MCF 10A (cell line): ENCODE measurements around the gene NANP. TPM values are rescaled to one million over a fixed set of nuclear protein-coding genes. Genes with fewer than 3 reads are reported as not detected.

Experiments
- BruUV-seq: library from RNA; stranded (reverse); fragments of 400-500 nt; replicated peaks from 2 replicates; lab custom pipeline; 2021; lab: Mats Ljungman, UMichigan
- CTCF ChIA-PET: fragments of 300-600 bp; sonication (Branson Sonifier 250); formaldehyde crosslinking; extraction: SDS; loops from one replicate; lab custom pipeline; 2021; ENCODE audit warnings: antibody characterized with exemption, inconsistent platforms; lab: Yijun Ruan, JAX
- POLR2A ChIA-PET: fragments of 300-600, 350-650 bp; sonication (Branson Sonifier 250); formaldehyde crosslinking; extraction: SDS; loops from one replicate; lab custom pipeline; 2020; ENCODE audit warnings: antibody characterized with exemption, inconsistent platforms; lab: Yijun Ruan, JAX
- DNase-seq: peaks from one replicate; pipeline ENCODE4 v3.0.0-alpha.2; 2018; ENCODE audit not compliant: unreplicated experiment
- H3K27ac Mint-ChIP-seq: one replicate; pipeline ENCODE4 v1.8.0; 2022; ENCODE audit warnings: mild to moderate bottlenecking, low read depth, mixed read lengths; ENCODE audit not compliant: unreplicated experiment
- H3K27me3 Mint-ChIP-seq: one replicate; pipeline ENCODE4 v1.8.0; 2022; ENCODE audit warnings: mixed read lengths; ENCODE audit not compliant: insufficient read depth, unreplicated experiment
- H3K36me3 Mint-ChIP-seq: one replicate; pipeline ENCODE4 v1.8.0; 2022; ENCODE audit warnings: mild to moderate bottlenecking, moderate library complexity, mixed read lengths; ENCODE audit not compliant: insufficient read depth, unreplicated experiment
- H3K4me1 Mint-ChIP-seq: one replicate; pipeline ENCODE4 v1.8.0; 2022; ENCODE audit warnings: mixed read lengths; ENCODE audit not compliant: insufficient read depth, unreplicated experiment
- H3K4me3 Mint-ChIP-seq: one replicate; pipeline ENCODE4 v1.8.0; 2022; ENCODE audit warnings: mild to moderate bottlenecking, moderate library complexity, mixed read lengths; ENCODE audit not compliant: unreplicated experiment
- H3K9me3 Mint-ChIP-seq: one replicate; pipeline ENCODE4 v1.8.0; 2022; ENCODE audit warnings: mixed read lengths; ENCODE audit not compliant: unreplicated experiment
- intact Hi-C: fragments of 100-400 bp; cut with micrococcal nuclease; formaldehyde crosslinking; loops from 2 replicates; pipeline ENCODE4 v1.14.1; 2022
- total RNA-seq: library from RNA; stranded (reverse); gene quantifications from 2 replicates; pipeline ENCODE4 v1.2.3, GENCODE V29; 2022
- TF ChIP-seq, protein P1 (sequence below): fragments of 200-600 bp; IDR thresholded peaks from one replicate; pipeline ENCODE4 v1.8.0; 2022; ENCODE audit warnings: antibody characterized with exemption, mild to moderate bottlenecking; ENCODE audit not compliant: unreplicated experiment

NANP gene
- total RNA-seq, 1 experiment from 2014 or later: 5.7 TPM

DNA sequence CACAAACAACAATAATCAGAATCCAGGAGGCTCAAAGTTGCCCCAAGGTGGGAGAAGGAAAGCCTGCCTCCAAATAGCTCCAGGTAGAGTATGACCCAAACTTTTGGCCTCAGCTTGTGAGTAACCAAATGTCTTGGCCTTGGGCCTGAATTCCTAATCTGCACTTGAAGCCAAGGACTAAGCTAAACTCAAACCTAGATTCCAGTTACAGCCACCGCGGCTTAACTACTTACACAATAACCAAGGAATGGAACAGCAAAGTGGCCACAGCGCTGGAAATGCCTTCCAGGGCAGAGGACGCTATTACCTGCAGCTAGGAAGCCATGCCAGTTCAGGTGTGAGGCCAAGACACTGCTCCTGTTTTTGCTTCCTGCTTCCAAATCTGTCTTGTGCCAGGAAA is 43.1 kb downstream of the NANP start:
- H3K4me3 Mint-ChIP-seq: no peak overlapping the region
- intact Hi-C loops: no loop called here
- no peak overlapping the region for H3K27ac Mint-ChIP-seq
- H3K4me1 Mint-ChIP-seq: no peaks in the 10 kb centered on the region
- DNase-seq: peak; percentile 80
- BruUV-seq: no TSS peak
- no peaks in the 10 kb centered on the region for H3K27me3 Mint-ChIP-seq
- TF ChIP-seq, protein P1, sequence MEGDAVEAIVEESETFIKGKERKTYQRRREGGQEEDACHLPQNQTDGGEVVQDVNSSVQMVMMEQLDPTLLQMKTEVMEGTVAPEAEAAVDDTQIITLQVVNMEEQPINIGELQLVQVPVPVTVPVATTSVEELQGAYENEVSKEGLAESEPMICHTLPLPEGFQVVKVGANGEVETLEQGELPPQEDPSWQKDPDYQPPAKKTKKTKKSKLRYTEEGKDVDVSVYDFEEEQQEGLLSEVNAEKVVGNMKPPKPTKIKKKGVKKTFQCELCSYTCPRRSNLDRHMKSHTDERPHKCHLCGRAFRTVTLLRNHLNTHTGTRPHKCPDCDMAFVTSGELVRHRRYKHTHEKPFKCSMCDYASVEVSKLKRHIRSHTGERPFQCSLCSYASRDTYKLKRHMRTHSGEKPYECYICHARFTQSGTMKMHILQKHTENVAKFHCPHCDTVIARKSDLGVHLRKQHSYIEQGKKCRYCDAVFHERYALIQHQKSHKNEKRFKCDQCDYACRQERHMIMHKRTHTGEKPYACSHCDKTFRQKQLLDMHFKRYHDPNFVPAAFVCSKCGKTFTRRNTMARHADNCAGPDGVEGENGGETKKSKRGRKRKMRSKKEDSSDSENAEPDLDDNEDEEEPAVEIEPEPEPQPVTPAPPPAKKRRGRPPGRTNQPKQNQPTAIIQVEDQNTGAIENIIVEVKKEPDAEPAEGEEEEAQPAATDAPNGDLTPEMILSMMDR: no peak
- ChIA-PET CTCF (interaction anchor here (0.6 to 1.0 kb wide), 6 partner anchors 11 to 205 kb away, joined by 3 to 8 read pairs (median 5); no protein-coding TSS in a partner anchor), POLR2A (interaction anchor here (0.6 to 1.3 kb wide), 5 partner anchors 10 to 284 kb away, joined by 3 to 6 read pairs (median 4); no protein-coding TSS in a partner anchor)
- H3K9me3 Mint-ChIP-seq: no peaks in the 10 kb centered on the region
- H3K36me3 Mint-ChIP-seq: no peaks in the 10 kb centered on the region

DNA sequence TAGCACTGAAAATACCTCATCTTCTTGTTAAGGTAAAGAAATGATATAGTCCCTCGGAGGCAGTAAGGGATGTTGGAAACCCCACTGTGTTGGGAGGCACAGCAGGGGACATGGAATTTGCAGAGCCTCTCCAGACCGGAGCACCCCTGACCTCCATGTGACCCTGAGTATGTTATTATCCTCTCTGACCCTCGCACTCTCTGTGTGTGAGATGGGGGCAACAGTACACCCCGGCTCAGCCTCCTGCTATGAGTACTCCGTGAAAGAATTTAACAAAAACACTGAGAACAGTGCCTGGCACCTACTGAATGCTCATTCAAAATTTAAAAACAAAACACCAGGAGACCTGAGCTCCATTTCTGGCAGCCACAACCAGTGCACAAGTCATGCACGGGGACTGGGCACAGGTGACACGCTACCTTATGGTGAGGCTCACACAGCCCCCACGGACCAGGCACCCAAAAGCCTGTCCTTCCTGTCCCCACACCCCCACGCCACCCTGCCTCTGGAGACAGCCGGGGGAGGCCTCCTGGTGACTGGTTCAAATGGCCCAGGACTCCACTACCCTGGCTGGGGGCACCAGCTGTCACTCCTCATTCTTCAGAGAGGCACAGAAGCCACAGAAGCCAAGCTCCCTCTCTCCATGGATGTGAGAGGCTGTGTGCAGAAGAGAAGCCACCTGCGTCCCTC is 44.6 kb downstream of the NANP start:
- no peaks in the 10 kb centered on the region for H3K36me3 Mint-ChIP-seq
- H3K4me1 Mint-ChIP-seq: no peaks in the 10 kb centered on the region
- no peaks in the 10 kb centered on the region for H3K27me3 Mint-ChIP-seq
- no peak overlapping the region for H3K4me3 Mint-ChIP-seq
- no peak for DNase-seq
- no peak overlapping the region for H3K27ac Mint-ChIP-seq
- ChIA-PET POLR2A (no interaction called here), CTCF (interaction anchor here (0.5 to 1.2 kb wide), 7 partner anchors 12 to 140 kb away, joined by 3 to 5 read pairs (median 3); no protein-coding TSS in a partner anchor)
- no peaks in the 10 kb centered on the region for H3K9me3 Mint-ChIP-seq
- intact Hi-C loops: no loop called here
- no TSS peak for BruUV-seq
- TF ChIP-seq, protein P1: no peak

DNA sequence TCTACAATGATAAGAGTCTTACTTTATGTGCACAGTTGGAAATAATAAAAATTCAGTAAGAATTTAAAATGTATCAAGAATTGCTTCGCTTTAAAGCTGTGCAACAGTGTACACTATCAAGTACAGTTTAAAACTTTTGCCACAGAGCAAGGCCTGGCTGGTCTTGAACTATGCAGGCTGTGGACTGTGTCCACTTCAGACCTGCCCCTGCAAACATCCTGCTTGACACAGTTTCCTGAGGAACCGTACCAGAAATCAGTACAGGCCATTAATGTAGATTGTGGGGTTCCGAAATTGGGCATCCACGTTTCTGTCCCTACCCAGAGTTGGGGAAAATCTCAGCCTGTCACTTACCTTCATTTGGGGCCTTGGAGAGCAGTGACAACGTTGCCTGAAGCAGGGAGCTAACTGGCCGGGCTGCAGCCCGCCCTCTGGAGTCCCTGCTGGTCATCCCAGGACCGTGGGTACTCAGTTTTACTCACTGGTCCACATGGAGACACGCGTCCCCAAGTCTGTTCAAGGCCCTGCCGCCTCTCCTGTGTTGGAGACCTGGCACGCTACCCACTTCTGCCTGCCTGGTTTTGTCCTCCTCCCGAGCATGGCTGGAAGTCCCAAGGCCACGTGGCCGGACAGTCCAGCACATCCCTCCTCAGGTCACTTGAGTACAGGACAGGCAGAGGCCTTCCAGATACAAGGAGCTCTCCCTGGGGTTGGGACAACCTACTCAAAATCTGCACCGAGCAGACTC is 46.9 kb downstream of the NANP start:
- intact Hi-C loops: no loop called here
- POLR2A ChIA-PET: interaction anchor here (0.6 kb wide), 1 partner anchor 82 kb away, joined by 3 read pairs; no protein-coding TSS in a partner anchor
- Mint-ChIP-seq H3K27ac (no peak overlapping the region), H3K4me1 (no peaks in the 10 kb centered on the region), H3K4me3 (no peak overlapping the region), H3K27me3 (no peaks in the 10 kb centered on the region), H3K36me3 (no peaks in the 10 kb centered on the region), H3K9me3 (no peaks in the 10 kb centered on the region)
- TF ChIP-seq, protein P1: no peak
- CTCF ChIA-PET: interaction anchor here (0.6 kb wide), 1 partner anchor 13 kb away, joined by 3 read pairs; no protein-coding TSS in a partner anchor
- BruUV-seq: no TSS peak
- no peak for DNase-seq

DNA sequence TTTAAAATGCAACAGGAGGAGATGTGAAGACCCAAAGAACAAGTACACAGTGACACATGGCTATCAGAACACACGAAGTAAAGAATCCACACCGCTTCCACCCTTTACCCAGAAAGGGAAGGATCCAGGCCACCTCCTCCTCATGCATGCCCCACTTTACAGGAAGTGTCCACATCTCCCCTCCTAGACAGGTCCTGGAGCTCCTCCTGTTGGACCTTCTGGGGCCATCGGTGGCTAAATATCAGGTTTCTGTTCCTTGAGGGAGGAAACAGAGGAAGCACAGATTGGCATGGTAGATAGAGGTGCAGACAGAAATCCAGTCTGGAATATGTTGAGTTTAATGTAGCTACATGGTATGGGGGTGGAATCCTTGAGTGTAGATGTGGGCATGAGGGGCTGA is 49.4 kb downstream of the NANP start:
- no peaks in the 10 kb centered on the region for H3K27me3 Mint-ChIP-seq
- ChIA-PET POLR2A (no interaction called here), CTCF (interaction anchor here (0.6 to 1.1 kb wide), 5 partner anchors 34 to 633 kb away, joined by 3 to 7 read pairs (median 4); no protein-coding TSS in a partner anchor)
- TF ChIP-seq, protein P1: no peak
- no TSS peak for BruUV-seq
- no peak overlapping the region for H3K27ac Mint-ChIP-seq
- intact Hi-C loops: no loop called here
- DNase-seq: peak; percentile 54
- H3K36me3 Mint-ChIP-seq: no peaks in the 10 kb centered on the region
- no peaks in the 10 kb centered on the region for H3K4me1 Mint-ChIP-seq
- no peak overlapping the region for H3K4me3 Mint-ChIP-seq
- no peaks in the 10 kb centered on the region for H3K9me3 Mint-ChIP-seq
